ENCODE data around the gene LRRC27.

- TF ChIP-seq CTCF (IDR thresholded peaks at IDR 0.05) (no peak), POLR2A (IDR thresholded peaks at IDR 0.05) (no peak)
Measured at GRCh38 chr10:132375116-132375794, 43.3 kb downstream of the LRRC27 start.
